GM19035 (cell line): Measurements from ENCODE around the gene PRAMEF9.
"Not testable (repeated sequence)": the region's sequence is repeated elsewhere in the genome, so short reads cannot be mapped to it uniquely, and the experiment has no call there.

ENCODE experiments used
- ATAC-seq: cut with Tn5 transposase; IDR thresholded peaks from one replicate; pipeline ENCODE4 v1.9.1; 2021; ENCODE audit not compliant: unreplicated experiment

Gene PRAMEF9

GRCh38 chr1:13171548-13171947 is at the start of gene PRAMEF9:
Gene PRAMEF9, plus strand, starts transcription at chr1:13171848. Its CDS starts 3,433 bp downstream, at chr1:13175281.
- ATAC-seq, result not testable (repeated sequence)

DNA sequence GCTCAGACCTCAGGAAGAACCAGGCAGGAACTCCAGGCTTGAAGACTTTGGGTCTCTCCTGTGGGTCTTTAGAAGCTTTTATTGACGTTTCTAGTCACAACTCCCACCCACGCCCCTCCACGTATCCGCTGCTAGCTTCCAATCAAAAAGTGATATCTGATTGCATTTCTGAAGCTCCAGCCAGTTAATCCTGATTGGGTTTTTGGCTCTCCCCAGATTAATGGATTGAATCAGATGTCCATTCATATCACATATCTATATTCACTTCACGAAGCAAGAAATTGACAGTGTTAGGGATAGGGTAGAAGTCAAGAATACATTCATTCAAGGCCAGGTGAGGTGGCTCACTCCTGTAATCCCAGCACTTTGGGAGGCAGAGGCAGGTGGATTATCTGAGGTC is 15.7 kb upstream of the PRAMEF9 start, which contains the start of gene PRAMEF26:
TSS of gene PRAMEF26 (minus strand) at position 101 of the 400 bp plus-strand sequence. CDS start 2,914 bp downstream, outside the sequence.
- ATAC-seq, result not testable (repeated sequence)

DNA sequence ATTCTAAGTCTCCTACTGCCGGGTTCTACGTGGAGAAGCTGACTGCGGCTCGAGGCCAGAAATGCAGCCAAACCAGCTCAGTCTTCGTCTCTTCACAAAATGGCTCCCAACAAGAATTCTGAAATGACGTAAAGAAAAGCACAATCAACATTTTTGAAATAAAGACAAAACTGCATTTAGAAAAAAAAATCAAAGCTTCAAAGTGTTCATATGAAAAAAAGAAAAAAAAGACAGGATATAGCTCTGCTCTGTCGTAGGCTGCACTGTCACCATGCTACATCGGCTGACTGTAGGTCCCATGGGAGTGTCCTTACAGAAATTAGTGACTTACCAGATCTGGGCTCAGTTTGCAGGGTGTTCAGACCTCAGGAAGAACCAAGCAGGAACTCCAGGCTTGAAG is 6.1 kb upstream of the PRAMEF9 start, which contains the start of gene HNRNPCL4:
TSS of gene HNRNPCL4 (minus strand) at position 101 of the 400 bp plus-strand sequence. CDS start 164 bp downstream, outside the sequence.
- ATAC-seq, result not testable (repeated sequence)

DNA sequence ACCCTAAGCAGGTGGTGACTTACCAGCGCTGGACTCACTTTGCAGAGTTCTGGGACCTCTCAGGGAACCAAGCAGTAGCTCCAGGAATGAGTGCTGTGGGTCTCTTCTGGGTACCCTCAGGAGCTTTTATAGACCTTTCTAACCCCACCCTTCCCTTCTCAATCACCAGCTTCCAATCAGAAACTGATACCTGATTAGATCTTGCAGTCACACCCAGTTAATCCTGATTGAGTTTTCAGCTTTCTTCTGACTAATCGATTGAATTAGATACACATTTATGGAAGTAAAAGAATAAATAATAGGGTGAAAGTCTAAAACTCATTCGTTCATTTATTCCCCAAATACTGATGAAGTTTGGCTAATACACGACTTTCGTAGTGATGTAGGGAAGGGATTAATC is 29.7 kb downstream of the PRAMEF9 start, which contains the start of gene PRAMEF13:
TSS of gene PRAMEF13 (minus strand) at position 101 of the 400 bp plus-strand sequence. CDS start 1,820 bp downstream, outside the sequence.
- ATAC-seq, result not testable (repeated sequence)

DNA sequence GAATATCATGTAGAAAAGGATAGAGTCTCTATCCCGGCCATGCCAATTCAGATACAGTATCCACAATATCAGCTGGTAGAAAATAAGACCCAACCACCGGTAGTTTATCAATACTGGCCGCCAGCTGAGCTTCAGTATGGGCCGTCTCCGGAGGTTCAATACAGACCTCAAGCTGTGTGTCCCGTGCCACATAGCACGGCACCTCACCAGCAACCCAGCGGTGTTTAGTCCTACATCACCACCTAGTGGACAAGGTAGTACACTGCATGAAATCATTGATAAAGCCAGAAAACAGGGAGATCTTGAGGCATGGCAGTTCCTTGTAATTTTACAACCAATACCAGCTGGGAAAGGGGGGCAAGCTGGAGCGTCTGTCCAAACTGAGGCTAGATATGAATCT is 37.1 kb downstream of the PRAMEF9 start:
- not testable (repeated sequence) for ATAC-seq

DNA sequence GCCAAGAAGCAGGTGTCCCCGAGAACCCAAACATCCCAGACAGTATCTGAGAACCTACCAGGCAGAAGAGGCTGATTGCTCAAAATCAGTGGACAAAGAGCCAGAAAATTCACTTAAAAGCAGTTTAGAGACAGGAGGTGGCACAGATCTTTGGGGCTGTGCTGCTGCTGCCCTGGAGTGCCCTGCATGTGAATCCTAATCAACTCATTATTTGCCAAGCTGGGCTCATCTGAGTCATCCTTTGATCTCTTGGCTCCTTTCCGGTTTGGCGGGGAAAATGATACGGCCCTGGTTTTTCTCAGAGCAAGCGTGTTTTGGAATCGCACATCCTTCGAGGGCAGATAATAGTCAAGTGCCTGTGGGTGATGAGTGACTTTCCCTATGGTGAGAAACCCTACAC is 45.0 kb downstream of the PRAMEF9 start:
- ATAC-seq, result not testable (repeated sequence)

GRCh38 chr1:13219203-13219602 is 47.6 kb downstream of the PRAMEF9 start:
- not testable (repeated sequence) for ATAC-seq

DNA sequence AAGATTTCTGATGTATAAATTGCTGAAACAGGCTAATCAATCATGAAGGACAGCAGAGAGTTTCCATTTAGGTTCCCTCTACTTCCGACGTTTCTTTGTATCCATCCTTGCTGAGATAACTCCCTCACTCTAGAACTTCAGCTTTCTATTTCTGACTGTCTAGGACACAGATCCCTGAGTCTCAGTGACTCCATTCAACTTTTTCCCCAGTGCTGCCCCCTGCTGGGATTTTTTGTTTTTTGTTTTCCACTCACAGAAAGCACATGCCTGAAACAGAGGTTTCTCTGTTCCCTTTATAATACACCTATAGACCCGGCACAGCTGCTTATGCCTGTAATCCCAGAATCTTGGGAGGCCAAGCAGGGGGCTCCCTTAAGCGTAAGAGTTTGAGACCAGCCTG is 51.1 kb downstream of the PRAMEF9 start:
- not testable (repeated sequence) for ATAC-seq

DNA sequence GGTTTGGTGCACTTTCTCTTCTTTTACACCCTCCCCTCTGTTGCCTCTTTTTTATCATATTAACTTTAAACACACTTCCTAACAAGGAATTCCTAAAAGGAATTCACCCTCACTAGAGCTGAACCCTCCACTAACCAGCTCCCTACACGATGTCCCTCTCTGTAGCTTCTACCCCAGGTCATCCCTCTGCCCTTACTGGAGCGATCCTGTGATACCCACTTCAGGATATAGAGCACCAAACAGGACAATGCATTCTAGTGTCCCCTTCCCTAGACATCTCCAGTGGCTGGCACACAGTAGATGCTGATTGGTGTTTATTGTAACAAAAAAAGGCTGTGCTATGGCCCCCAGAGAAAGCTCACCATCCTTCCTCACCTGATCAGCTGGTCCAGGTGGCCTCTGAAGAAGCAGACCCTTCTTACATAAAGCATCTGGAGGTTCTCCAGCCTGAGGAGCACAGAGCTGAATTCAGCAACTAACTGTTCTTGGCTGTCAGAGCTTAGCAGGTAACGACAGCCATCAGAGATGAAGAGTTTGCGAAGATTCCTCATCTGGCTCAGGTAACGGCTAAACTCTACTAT is 52.9 kb downstream of the PRAMEF9 start:
- no peak for ATAC-seq

GRCh38 chr1:13225675-13226204 is 54.1 kb downstream of the PRAMEF9 start, which contains the start of gene PRAMEF18:
Gene PRAMEF18, minus strand, starts transcription at chr1:13226154. Its CDS starts 48 bp downstream, at chr1:13226106.
- ATAC-seq, result not testable (repeated sequence)

GRCh38 chr1:13227271-13228055 is 55.8 kb downstream of the PRAMEF9 start:
- ATAC-seq, result not testable (repeated sequence)

DNA sequence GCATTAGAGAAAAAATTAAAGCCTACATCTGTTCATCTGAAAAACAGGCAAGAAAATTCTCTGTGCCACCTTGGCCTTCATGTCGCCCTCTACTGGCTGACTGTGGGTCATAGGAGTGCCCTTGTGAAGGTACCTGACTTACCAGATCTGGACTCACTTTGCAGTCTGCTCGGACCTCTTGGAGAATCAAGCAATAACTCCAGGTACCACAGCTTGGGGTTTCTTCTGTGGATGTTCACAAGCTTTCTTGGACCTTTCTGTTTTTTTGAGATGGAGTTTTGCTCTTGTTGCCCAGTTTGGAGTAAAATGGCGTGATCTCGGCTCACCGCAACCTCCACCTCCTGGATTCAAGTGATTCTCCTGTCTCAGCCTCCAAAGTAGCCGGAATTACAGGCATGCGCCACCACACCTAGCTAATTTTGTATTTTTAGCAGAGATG is 56.7 kb downstream of the PRAMEF9 start:
- no peak for ATAC-seq
